Stimulated activated naive CD8-positive, alpha-beta T cell treated with anti-CD3 and anti-CD28 coated beads, Interleukin-15, Interleukin-2, amounts not matched to agents 100 ng/mL and 50 ng/mL, for 24 hours (primary cell): ENCODE measurements around the gene GNG7.
A peak's percentile ranks its signal among the peaks of the same experiment; 100 is the strongest.
"Not testable (repeated sequence)": the region's sequence is repeated elsewhere in the genome, so short reads cannot be mapped to it uniquely, and the experiment has no call there.

Experiments used
- H3K27ac Mint-ChIP-seq: one replicate; pipeline ENCODE4 v1.8.0; 2021; ENCODE audit warnings: mild to moderate bottlenecking, mixed read lengths
- H3K27me3 Mint-ChIP-seq: one replicate; pipeline ENCODE4 v1.8.0; 2021; ENCODE audit warnings: mixed read lengths
- H3K36me3 Mint-ChIP-seq: one replicate; pipeline ENCODE4 v1.8.0; 2021; ENCODE audit warnings: low read depth, mixed read lengths
- H3K4me1 Mint-ChIP-seq: one replicate; pipeline ENCODE4 v1.8.0; 2021; ENCODE audit warnings: low read depth, mixed read lengths
- H3K4me3 Mint-ChIP-seq: one replicate; pipeline ENCODE4 v1.8.0; 2021; ENCODE audit warnings: mild to moderate bottlenecking, mixed read lengths
- H3K9me3 Mint-ChIP-seq: one replicate; pipeline ENCODE4 v1.8.0; 2021; ENCODE audit warnings: mixed read lengths

The GNG7 gene

DNA sequence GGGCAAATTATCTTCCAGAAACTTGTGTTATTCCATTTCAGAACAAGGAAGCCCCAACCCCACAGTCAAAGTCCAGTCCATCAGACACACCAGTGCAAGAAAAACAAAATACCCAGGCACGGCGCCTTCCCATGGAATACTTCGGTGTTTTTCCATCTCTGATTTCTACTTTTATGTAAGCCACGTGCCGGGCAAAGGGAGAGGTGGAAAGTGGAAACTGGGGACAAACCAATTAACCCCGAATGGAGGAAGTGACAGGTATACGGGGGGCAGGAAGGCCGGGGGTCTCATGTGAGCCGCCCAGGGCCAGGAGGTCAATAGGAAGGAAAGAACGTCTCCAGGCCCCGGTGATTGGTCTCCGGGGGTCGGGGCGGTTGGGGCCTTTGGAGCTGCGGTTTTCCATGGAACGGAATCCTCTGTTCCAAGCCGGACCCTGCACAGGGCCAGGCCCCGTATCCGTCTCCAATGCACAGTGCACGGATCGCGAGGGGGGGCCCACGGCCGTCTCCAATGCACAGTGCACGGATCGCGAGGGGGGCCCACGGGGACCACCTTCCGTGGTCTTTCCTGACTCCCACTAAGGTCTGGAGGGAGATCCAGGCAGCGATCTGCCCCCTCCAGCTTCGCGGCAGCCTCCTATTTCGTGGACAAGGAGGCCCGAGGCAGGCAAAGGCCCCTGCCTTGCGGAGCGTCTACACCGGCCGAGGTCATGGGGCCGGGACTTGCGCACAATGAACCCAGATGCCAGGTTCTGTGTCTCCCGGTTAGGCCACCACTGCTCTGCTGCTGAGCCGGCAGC, 146.9 kb downstream of the GNG7 start:
- no peak overlapping the region for H3K4me3 Mint-ChIP-seq
- peaks cover 45% of the 10 kb centered on the region for H3K4me1 Mint-ChIP-seq
- H3K9me3 Mint-ChIP-seq, result no peaks in the 10 kb centered on the region
- no peaks in the 10 kb centered on the region for H3K27me3 Mint-ChIP-seq
- H3K36me3 Mint-ChIP-seq, result no peaks in the 10 kb centered on the region
- H3K27ac Mint-ChIP-seq, result no peak overlapping the region

GRCh38 chr19:2554856-2555255, 147.6 kb downstream of the GNG7 start:
- Mint-ChIP-seq H3K27me3 (no peaks in the 10 kb centered on the region), H3K4me1 (peaks cover 40% of the 10 kb centered on the region), H3K27ac (no peak overlapping the region), H3K9me3 (no peaks in the 10 kb centered on the region), H3K36me3 (no peaks in the 10 kb centered on the region), H3K4me3 (no peak overlapping the region)

GRCh38 chr19:2553510-2553909, 149.0 kb downstream of the GNG7 start:
- Mint-ChIP-seq H3K27ac (no peak overlapping the region), H3K27me3 (no peaks in the 10 kb centered on the region), H3K9me3 (no peaks in the 10 kb centered on the region), H3K4me1 (peaks cover 46% of the 10 kb centered on the region), H3K4me3 (no peak overlapping the region), H3K36me3 (no peaks in the 10 kb centered on the region)

DNA sequence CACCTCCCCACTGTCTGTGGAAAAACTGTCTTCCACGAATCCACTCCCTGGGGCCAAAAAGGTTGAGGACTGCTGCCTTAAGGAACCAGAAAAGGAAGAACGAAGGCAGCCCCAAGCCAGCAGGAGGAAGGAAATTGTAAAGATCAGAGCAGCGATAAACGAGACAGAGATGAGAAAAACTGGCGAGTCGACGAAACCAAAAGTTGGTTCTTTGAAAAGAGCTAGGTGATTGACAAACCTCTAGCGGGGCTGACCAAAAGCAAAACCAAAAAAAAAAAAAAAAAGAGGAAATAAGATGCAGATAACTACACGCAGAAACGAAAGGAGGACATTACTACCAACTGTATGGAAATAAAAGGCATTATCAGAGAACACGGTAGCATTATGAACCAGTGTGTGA, 149.6 kb downstream of the GNG7 start:
- Mint-ChIP-seq H3K36me3 (no peaks in the 10 kb centered on the region), H3K4me3 (peak overlapping the region; percentile 67), H3K27me3 (no peaks in the 10 kb centered on the region), H3K9me3 (no peaks in the 10 kb centered on the region), H3K4me1 (peaks cover 41% of the 10 kb centered on the region), H3K27ac (peak overlapping the region; percentile 91)

- H3K4me1 Mint-ChIP-seq, result peaks cover 38% of the 10 kb centered on the region
- no peak overlapping the region for H3K27ac Mint-ChIP-seq
Observed at GRCh38 chr19:2551864-2552185, 150.7 kb downstream of the GNG7 start.

GRCh38 chr19:2551172-2551863, 151.2 kb downstream of the GNG7 start:
- Mint-ChIP-seq H3K4me1 (peaks cover 35% of the 10 kb centered on the region), H3K27ac (no peak overlapping the region), H3K9me3 (no peaks in the 10 kb centered on the region), H3K36me3 (no peaks in the 10 kb centered on the region), H3K27me3 (no peaks in the 10 kb centered on the region), H3K4me3 (no peak overlapping the region)

More at GRCh38 chr19:2551864-2552185, 150.7 kb downstream of the GNG7 start:
- H3K27me3 Mint-ChIP-seq, result no peaks in the 10 kb centered on the region
- H3K36me3 Mint-ChIP-seq, result no peaks in the 10 kb centered on the region
- no peak overlapping the region for H3K4me3 Mint-ChIP-seq
- H3K9me3 Mint-ChIP-seq, result no peaks in the 10 kb centered on the region

- Mint-ChIP-seq H3K27ac (no peak overlapping the region), H3K36me3 (no peaks in the 10 kb centered on the region), H3K4me1 (peaks cover 34% of the 10 kb centered on the region), H3K9me3 (no peaks in the 10 kb centered on the region), H3K27me3 (no peaks in the 10 kb centered on the region), H3K4me3 (no peak overlapping the region)
Observed at GRCh38 chr19:2550431-2551171, 151.9 kb downstream of the GNG7 start.

- no peak overlapping the region for H3K4me3 Mint-ChIP-seq
- H3K27ac Mint-ChIP-seq, result no peak overlapping the region
- H3K9me3 Mint-ChIP-seq, result no peaks in the 10 kb centered on the region
- H3K27me3 Mint-ChIP-seq, result no peaks in the 10 kb centered on the region
- H3K36me3 Mint-ChIP-seq, result no peaks in the 10 kb centered on the region
- H3K4me1 Mint-ChIP-seq, result peaks cover 30% of the 10 kb centered on the region
Observed at GRCh38 chr19:2549701-2550191, 152.7 kb downstream of the GNG7 start.

- Mint-ChIP-seq H3K27me3 (no peaks in the 10 kb centered on the region), H3K4me1 (peaks cover 33% of the 10 kb centered on the region), H3K9me3 (no peaks in the 10 kb centered on the region), H3K4me3 (no peak overlapping the region), H3K36me3 (no peaks in the 10 kb centered on the region), H3K27ac (no peak overlapping the region)
Observed at GRCh38 chr19:2548966-2549365, 153.5 kb downstream of the GNG7 start.

DNA sequence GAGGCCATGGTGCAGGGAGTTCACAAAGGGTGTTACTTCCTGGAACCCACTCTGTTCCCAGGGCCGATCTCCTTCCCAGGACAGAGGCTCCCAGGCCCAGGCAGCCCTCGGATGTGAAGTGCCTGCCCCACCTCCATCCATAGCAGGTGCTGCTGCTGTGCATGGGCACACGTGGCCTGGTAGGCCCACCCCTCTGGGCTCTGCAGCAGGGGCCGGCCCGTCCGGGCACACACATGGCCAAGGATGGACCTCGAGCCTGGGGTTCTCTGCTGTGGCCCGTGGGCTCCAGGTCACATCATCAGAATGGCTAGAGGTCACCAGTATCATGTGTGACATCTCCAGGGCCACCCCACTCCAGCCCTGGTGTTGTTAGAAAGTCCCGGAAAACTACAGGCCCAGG, 154.8 kb downstream of the GNG7 start:
- Mint-ChIP-seq H3K27me3 (no peaks in the 10 kb centered on the region), H3K36me3 (no peaks in the 10 kb centered on the region), H3K27ac (no peak overlapping the region), H3K4me3 (no peak overlapping the region), H3K9me3 (no peaks in the 10 kb centered on the region), H3K4me1 (peaks cover 39% of the 10 kb centered on the region)

GRCh38 chr19:2547033-2547680, 155.3 kb downstream of the GNG7 start:
- Mint-ChIP-seq H3K36me3 (no peaks in the 10 kb centered on the region), H3K4me3 (no peak overlapping the region), H3K9me3 (no peaks in the 10 kb centered on the region), H3K4me1 (peaks cover 39% of the 10 kb centered on the region), H3K27me3 (no peaks in the 10 kb centered on the region), H3K27ac (no peak overlapping the region)

- Mint-ChIP-seq H3K36me3 (no peaks in the 10 kb centered on the region), H3K9me3 (no peaks in the 10 kb centered on the region), H3K27ac (no peak overlapping the region), H3K4me1 (peaks cover 35% of the 10 kb centered on the region), H3K4me3 (no peak overlapping the region), H3K27me3 (no peaks in the 10 kb centered on the region)
Observed at GRCh38 chr19:2546128-2547032, 156.1 kb downstream of the GNG7 start.

DNA sequence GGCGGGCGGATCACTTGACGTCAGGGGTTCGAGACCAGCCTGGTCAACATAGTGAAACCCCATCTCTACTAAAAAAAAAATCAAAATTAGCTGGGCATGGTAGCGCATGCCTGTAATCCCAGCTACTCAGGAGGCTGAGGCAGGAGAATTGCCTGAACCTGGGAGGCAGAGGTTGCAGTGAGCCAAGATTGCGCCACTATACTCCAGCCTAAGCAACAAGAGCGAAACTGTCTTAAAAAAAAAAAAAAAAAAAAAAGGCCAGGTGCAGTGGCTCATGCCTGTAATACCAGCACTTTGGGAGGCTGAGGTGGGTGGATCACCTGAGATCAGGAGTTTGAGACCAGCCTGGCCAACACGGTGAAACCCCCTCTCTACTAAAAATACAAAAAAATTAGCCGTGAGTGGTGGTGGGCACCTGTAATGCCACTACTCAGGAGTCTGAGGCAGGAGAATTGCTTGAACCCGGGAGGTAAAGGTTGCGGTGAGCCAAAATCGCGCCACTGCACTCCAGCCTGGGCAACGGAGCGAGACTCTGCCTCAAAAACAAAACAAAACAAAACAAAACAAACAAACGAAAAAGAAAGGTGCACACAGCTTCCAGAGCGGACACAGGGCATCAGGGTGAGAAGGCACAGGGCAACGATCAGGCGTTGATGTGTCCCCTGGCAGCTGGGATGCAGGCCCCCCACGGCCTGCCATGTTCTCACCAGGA, 156.9 kb downstream of the GNG7 start:
- H3K4me1 Mint-ChIP-seq, result peaks cover 35% of the 10 kb centered on the region
- H3K4me3 Mint-ChIP-seq, H3K27ac Mint-ChIP-seq, H3K36me3 Mint-ChIP-seq, H3K9me3 Mint-ChIP-seq, H3K27me3 Mint-ChIP-seq: not testable (repeated sequence)
